HepG2 (cell line): ENCODE data around the gene PTK7. TPM values are rescaled to one million over a fixed set of nuclear protein-coding genes. Genes with fewer than 3 reads are reported as not detected.

ENCODE experiments used
- CERS6 ChIP-seq: sonication (generic); formaldehyde crosslinking; IDR thresholded peaks from 2 replicates; pipeline ENCODE4 v1.5.0; 2020; ENCODE audit warnings: missing genetic modification reagents
- CTCF ChIP-seq: sonication (generic); formaldehyde crosslinking; IDR thresholded peaks from 2 replicates; pipeline ENCODE4 v1.5.0; 2020; ENCODE audit warnings: mild to moderate bottlenecking, missing genetic modification reagents, moderate library complexity
- ELF3 ChIP-seq: IDR thresholded peaks from 2 replicates; pipeline ENCODE4 v1.6.1; 2016; ENCODE audit warnings: missing genetic modification reagents, missing compliant biosample characterization
- ESRRA ChIP-seq: sonication (generic); formaldehyde crosslinking; IDR thresholded peaks from 2 replicates; pipeline ENCODE4 v1.5.1; 2020; ENCODE audit warnings: mild to moderate bottlenecking, low read depth, missing genetic modification reagents
- IKZF4 ChIP-seq: sonication (generic); formaldehyde crosslinking; IDR thresholded peaks from 2 replicates; pipeline ENCODE4 v1.5.1; 2020; ENCODE audit warnings: borderline replicate concordance, mild to moderate bottlenecking, low read depth, missing genetic modification reagents; ENCODE audit errors: not compliant biosample characterization
- MEF2D ChIP-seq: sonication (generic); formaldehyde crosslinking; IDR thresholded peaks from 2 replicates; pipeline ENCODE4 v1.5.1; 2020; ENCODE audit warnings: mild to moderate bottlenecking, missing genetic modification reagents
- MZF1 ChIP-seq: sonication (generic); formaldehyde crosslinking; IDR thresholded peaks from 2 replicates; pipeline ENCODE4 v1.8.1; 2023; ENCODE audit warnings: mild to moderate bottlenecking, missing genetic modification reagents, borderline replicate concordance
- PAX8 ChIP-seq: sonication (generic); formaldehyde crosslinking; IDR thresholded peaks from 2 replicates; pipeline ENCODE4 v1.8.0; 2022; ENCODE audit warnings: mild to moderate bottlenecking, missing genetic modification reagents, borderline replicate concordance
- PREB ChIP-seq: sonication (generic); formaldehyde crosslinking; IDR thresholded peaks from 2 replicates; pipeline ENCODE4 v1.4.0; 2020; ENCODE audit warnings: missing genetic modification reagents
- SPEN ChIP-seq: sonication (generic); formaldehyde crosslinking; IDR thresholded peaks from 2 replicates; pipeline ENCODE4 v1.5.1; 2020; ENCODE audit warnings: low read depth, mild to moderate bottlenecking, missing genetic modification reagents
- ZNF276 ChIP-seq: sonication (generic); formaldehyde crosslinking; IDR thresholded peaks from 2 replicates; pipeline ENCODE4 v1.4.0; 2020; ENCODE audit warnings: mild to moderate bottlenecking, low read depth, missing genetic modification reagents
- ZNF281 ChIP-seq: sonication (generic); formaldehyde crosslinking; IDR thresholded peaks from 2 replicates; pipeline ENCODE4 v1.4.0; 2020; ENCODE audit warnings: missing genetic modification reagents, borderline replicate concordance
- ZNF33B ChIP-seq: sonication (generic); formaldehyde crosslinking; IDR thresholded peaks from 2 replicates; pipeline ENCODE4 v1.5.1; 2020; ENCODE audit warnings: mild to moderate bottlenecking, missing genetic modification reagents
- ZNF468 ChIP-seq: sonication (generic); formaldehyde crosslinking; IDR thresholded peaks from 2 replicates; pipeline ENCODE4 v1.8.0; 2022; ENCODE audit warnings: mild to moderate bottlenecking, moderate library complexity, missing genetic modification reagents
- ZNF609 ChIP-seq: sonication (generic); formaldehyde crosslinking; IDR thresholded peaks from 2 replicates; pipeline ENCODE4 v1.4.0; 2020; ENCODE audit warnings: mild to moderate bottlenecking, missing genetic modification reagents, borderline replicate concordance
- polyA plus RNA-seq, 8 experiments: library from polyadenylated mRNA; depleted of rRNA in 3 of 8; stranded (reverse) in 7 of 8; unstranded in 1 of 8; fragments of >200 nt; fragmentation: Illumina TruSeq in 4 of 8; extraction: Trizol in 4 of 8; gene quantifications; 2 replicates each; pipeline versions ENCODE4 v1.2.1 to v1.2.3, GENCODE V29; 2011 to 2016; ENCODE audit warnings: low read depth in 4 of 8, missing spikeins in 1 of 8, mixed read lengths in 1 of 8; ENCODE audit not compliant: insufficient read depth in 1 of 8
- total RNA-seq, 5 experiments: library from RNA; depleted of rRNA; stranded (reverse); fragments of >200 nt; fragmentation: Illumina TruSeq; extraction: Trizol; gene quantifications; 2 replicates each; pipeline ENCODE4 v1.2.3, GENCODE V29; 2016; ENCODE audit warnings: low read depth in 1 of 5

Gene PTK7
- total and polyA plus RNA-seq, 2 of the 13 experiments (the other 11 are each of a cell fraction or from before 2014, with no cell fraction given) = 98.5 to 99.8 TPM

- TF ChIP-seq ZNF609 (CRISPR knock-in tag) (no peak), CTCF (CRISPR knock-in tag) (0 out of 2 replicates have a peak, but pooled peaks have one; percentile 4), PREB (no peak), MZF1 (CRISPR knock-in tag) (no peak), CERS6 (CRISPR knock-in tag) (no peak), ZNF33B (CRISPR knock-in tag) (no peak; the same call in 1 of the 2 replicates), ZNF281 (CRISPR knock-in tag) (no peak), ELF3 (CRISPR knock-in tag) (no peak), SPEN (no peak), PAX8 (CRISPR knock-in tag) (no peak), ESRRA (CRISPR knock-in tag) (no peak; the same call in 1 of the 2 replicates), ZNF276 (CRISPR knock-in tag) (no peak), MEF2D (CRISPR knock-in tag) (peak; percentile 11; the same call in 1 of the 2 replicates), ZNF468 (CRISPR knock-in tag) (no peak), IKZF4 (CRISPR knock-in tag) (no peak)
Observed at GRCh38 chr6:43170417-43170930, 94.4 kb downstream of the PTK7 start (continued).
